Activated naive CD8-positive, alpha-beta T cell treated with anti-CD3 and anti-CD28 coated beads, Interleukin-2, amount 50 U/mL, for 24 hours (primary cell): ENCODE measurements around the gene CD300LB.
"Not testable (repeated sequence)": the region's sequence is repeated elsewhere in the genome, so short reads cannot be mapped to it uniquely, and the experiment has no call there.

Experiments
- ATAC-seq: fragments of 150-1000 bp; cut with Tn5 transposase; one replicate; pipeline ENCODE4 v1.10.0; 2021
- DNase-seq: peaks from one replicate; pipeline ENCODE4 v3.0.0; 2021
- H3K27ac Mint-ChIP-seq: one replicate; pipeline ENCODE4 v1.8.0; 2021; ENCODE audit warnings: mild to moderate bottlenecking, mixed read lengths
- H3K27me3 Mint-ChIP-seq: one replicate; pipeline ENCODE4 v1.8.0; 2021; ENCODE audit warnings: mixed read lengths
- H3K36me3 Mint-ChIP-seq: one replicate; pipeline ENCODE4 v1.8.0; 2021; ENCODE audit warnings: low read depth, mixed read lengths
- H3K4me1 Mint-ChIP-seq: one replicate; pipeline ENCODE4 v1.8.0; 2021; ENCODE audit warnings: mixed read lengths
- H3K4me3 Mint-ChIP-seq: one replicate; pipeline ENCODE4 v1.8.0; 2021; ENCODE audit warnings: mild to moderate bottlenecking, moderate library complexity, mixed read lengths
- H3K9me3 Mint-ChIP-seq: one replicate; pipeline ENCODE4 v1.8.0; 2021; ENCODE audit warnings: mixed read lengths

The CD300LB gene

GRCh38 chr17:74561586-74561985, 30.3 kb upstream of the CD300LB start:
- H3K4me1 Mint-ChIP-seq: peaks cover 13% of the 10 kb centered on the region
- DNase-seq: no peak

GRCh38 chr17:74558882-74559519, 27.7 kb upstream of the CD300LB start:
- peaks cover 8% of the 10 kb centered on the region for H3K27me3 Mint-ChIP-seq
- peaks cover 4% of the 10 kb centered on the region for H3K9me3 Mint-ChIP-seq
- no peak for DNase-seq
- no peak overlapping the region for H3K4me3 Mint-ChIP-seq
- peaks cover 13% of the 10 kb centered on the region for H3K4me1 Mint-ChIP-seq
- peak overlapping the region; percentile 31 for H3K27ac Mint-ChIP-seq
- H3K36me3 Mint-ChIP-seq: no peaks in the 10 kb centered on the region
- no peak for ATAC-seq

More at GRCh38 chr17:74561586-74561985, 30.3 kb upstream of the CD300LB start:
- peaks cover 14% of the 10 kb centered on the region for H3K27me3 Mint-ChIP-seq
- H3K9me3 Mint-ChIP-seq: no peaks in the 10 kb centered on the region
- ATAC-seq: no peak
- H3K4me3 Mint-ChIP-seq: no peak overlapping the region
- no peaks in the 10 kb centered on the region for H3K36me3 Mint-ChIP-seq
- H3K27ac Mint-ChIP-seq: no peak overlapping the region

GRCh38 chr17:74558402-74558801, 27.1 kb upstream of the CD300LB start:
- not testable (repeated sequence) for H3K27ac Mint-ChIP-seq, H3K27me3 Mint-ChIP-seq, H3K9me3 Mint-ChIP-seq, ATAC-seq, DNase-seq, H3K4me3 Mint-ChIP-seq, H3K36me3 Mint-ChIP-seq
- H3K4me1 Mint-ChIP-seq: peaks cover 12% of the 10 kb centered on the region

- Mint-ChIP-seq H3K27me3 (peaks cover 2% of the 10 kb centered on the region), H3K27ac (no peak overlapping the region), H3K4me3 (no peak overlapping the region), H3K36me3 (no peaks in the 10 kb centered on the region), H3K9me3 (peaks cover 4% of the 10 kb centered on the region), H3K4me1 (peaks cover 8% of the 10 kb centered on the region)
- ATAC-seq (no peak), DNase-seq (no peak)
Observed at GRCh38 chr17:74555427-74555940, 24.2 kb upstream of the CD300LB start.

DNA sequence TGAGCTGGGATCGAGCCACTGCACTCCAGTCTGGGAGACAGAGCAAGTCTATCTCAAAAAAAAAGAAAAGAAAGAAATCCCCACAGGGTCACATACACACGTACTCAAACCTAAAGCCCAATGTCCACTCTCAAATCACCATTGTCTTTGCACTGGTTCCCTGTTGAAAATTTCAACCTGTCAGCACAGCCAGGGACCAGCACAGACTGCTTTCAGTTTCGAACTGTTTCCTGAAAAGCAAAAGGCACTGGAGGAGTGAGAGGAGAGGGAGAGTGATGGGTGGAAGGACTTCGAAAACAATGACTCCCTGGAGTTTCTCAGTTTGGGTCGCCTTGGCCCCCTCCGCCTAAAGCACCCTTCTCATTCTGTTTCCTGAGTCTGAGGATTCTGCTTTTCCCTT, 23.6 kb upstream of the CD300LB start:
- Mint-ChIP-seq H3K4me1 (peaks cover 8% of the 10 kb centered on the region), H3K4me3 (no peak overlapping the region), H3K27ac (no peak overlapping the region), H3K9me3 (peaks cover 4% of the 10 kb centered on the region), H3K27me3 (peaks cover 6% of the 10 kb centered on the region), H3K36me3 (no peaks in the 10 kb centered on the region)
- ATAC-seq (no peak), DNase-seq (no peak)

GRCh38 chr17:74552037-74552436, 20.8 kb upstream of the CD300LB start:
- Mint-ChIP-seq H3K4me1 (peaks cover 9% of the 10 kb centered on the region), H3K27ac (no peak overlapping the region)

DNA sequence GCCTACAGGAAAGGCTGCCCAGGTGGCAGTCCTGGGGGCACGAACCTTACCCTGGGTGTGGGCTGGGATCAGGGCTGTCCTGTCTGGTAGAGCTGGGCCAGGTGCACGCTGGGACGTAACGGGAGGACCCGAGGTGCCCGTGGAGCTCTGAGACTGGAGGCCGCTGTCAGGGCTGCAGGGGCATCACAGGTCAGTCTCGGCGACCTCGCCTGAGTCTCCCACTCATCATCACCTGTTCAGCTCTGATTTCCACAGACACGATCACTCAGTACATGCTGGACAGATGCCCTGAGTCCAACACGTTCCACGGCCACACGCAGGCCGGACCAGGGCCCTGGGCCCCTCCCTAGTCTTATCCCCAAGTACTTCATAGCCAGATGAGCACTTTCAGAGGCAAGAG, 19.3 kb upstream of the CD300LB start:
- H3K4me1 Mint-ChIP-seq: peaks cover 9% of the 10 kb centered on the region
- H3K4me3 Mint-ChIP-seq: no peak overlapping the region
- ATAC-seq (no peak), DNase-seq (no peak)
- no peaks in the 10 kb centered on the region for H3K36me3 Mint-ChIP-seq
- peaks cover 4% of the 10 kb centered on the region for H3K27me3 Mint-ChIP-seq
- H3K9me3 Mint-ChIP-seq: no peaks in the 10 kb centered on the region
- H3K27ac Mint-ChIP-seq: no peak overlapping the region

More at GRCh38 chr17:74552037-74552436, 20.8 kb upstream of the CD300LB start:
- DNase-seq (no peak), ATAC-seq (no peak)
- H3K9me3 Mint-ChIP-seq: peaks cover 4% of the 10 kb centered on the region
- no peaks in the 10 kb centered on the region for H3K36me3 Mint-ChIP-seq
- peaks cover 6% of the 10 kb centered on the region for H3K27me3 Mint-ChIP-seq
- no peak overlapping the region for H3K4me3 Mint-ChIP-seq

- DNase-seq (no peak), ATAC-seq (no peak)
- peaks cover 4% of the 10 kb centered on the region for H3K27me3 Mint-ChIP-seq
- H3K9me3 Mint-ChIP-seq: no peaks in the 10 kb centered on the region
- no peak overlapping the region for H3K27ac Mint-ChIP-seq
- peaks cover 9% of the 10 kb centered on the region for H3K4me1 Mint-ChIP-seq
- H3K36me3 Mint-ChIP-seq: no peaks in the 10 kb centered on the region
- no peak overlapping the region for H3K4me3 Mint-ChIP-seq
Observed at GRCh38 chr17:74549343-74549742, 18.1 kb upstream of the CD300LB start.

DNA sequence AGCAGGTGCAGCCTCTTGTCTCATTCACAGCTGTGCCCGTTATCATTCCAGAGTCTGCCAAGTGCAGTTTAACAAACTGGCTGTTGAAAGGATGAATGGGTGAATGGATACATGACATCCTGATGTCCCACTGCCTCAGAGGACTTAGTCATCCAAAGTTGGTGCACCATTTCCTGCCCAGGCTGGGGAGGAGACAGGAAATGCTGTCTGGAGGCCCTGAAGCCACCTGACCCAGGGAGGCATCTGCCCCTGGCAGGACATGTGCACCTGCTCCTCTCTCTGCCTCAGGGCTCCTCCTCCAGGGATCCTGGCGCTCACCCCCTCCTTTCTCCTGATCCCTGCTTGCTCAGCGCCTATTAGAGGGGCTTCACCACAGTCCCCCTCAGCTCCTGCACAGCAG, 16.5 kb upstream of the CD300LB start:
- Mint-ChIP-seq H3K36me3 (no peaks in the 10 kb centered on the region), H3K27ac (peak overlapping the region; percentile 23), H3K4me1 (peaks cover 9% of the 10 kb centered on the region), H3K9me3 (no peaks in the 10 kb centered on the region), H3K27me3 (peaks cover 4% of the 10 kb centered on the region), H3K4me3 (no peak overlapping the region)
- DNase-seq (peak; percentile 14), ATAC-seq (peak; percentile 48)

GRCh38 chr17:74547264-74547663, 16.0 kb upstream of the CD300LB start:
- H3K27me3 Mint-ChIP-seq: peaks cover 5% of the 10 kb centered on the region
- no peak for DNase-seq
- H3K9me3 Mint-ChIP-seq: no peaks in the 10 kb centered on the region
- no peak overlapping the region for H3K4me3 Mint-ChIP-seq
- peaks cover 9% of the 10 kb centered on the region for H3K4me1 Mint-ChIP-seq
- ATAC-seq: no peak
- H3K27ac Mint-ChIP-seq: peak overlapping the region; percentile 23
- H3K36me3 Mint-ChIP-seq: no peaks in the 10 kb centered on the region

DNA sequence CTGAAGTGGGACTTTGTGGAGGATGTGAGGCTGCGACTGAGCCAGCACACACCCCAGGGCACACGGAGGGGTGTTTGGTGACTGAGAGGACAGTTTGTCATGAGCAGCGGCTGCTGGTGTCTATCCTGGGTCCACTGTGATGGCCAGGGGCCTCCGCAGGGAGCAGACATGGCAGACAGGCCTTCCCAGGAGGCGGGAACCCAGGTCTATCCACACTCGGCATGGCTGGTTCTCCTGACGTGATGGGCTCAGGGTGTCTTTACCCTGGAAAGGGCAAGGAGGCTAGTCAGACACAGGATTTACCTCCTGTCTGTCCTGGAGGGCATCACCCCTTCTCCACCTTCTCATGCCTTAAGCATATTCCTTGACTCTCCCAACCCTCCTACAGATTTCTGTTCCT, 15.3 kb upstream of the CD300LB start:
- ATAC-seq (no peak), DNase-seq (no peak)
- H3K27me3 Mint-ChIP-seq: peaks cover 5% of the 10 kb centered on the region
- H3K27ac Mint-ChIP-seq: no peak overlapping the region
- no peak overlapping the region for H3K4me3 Mint-ChIP-seq
- no peaks in the 10 kb centered on the region for H3K9me3 Mint-ChIP-seq
- H3K4me1 Mint-ChIP-seq: peaks cover 9% of the 10 kb centered on the region
- H3K36me3 Mint-ChIP-seq: no peaks in the 10 kb centered on the region

DNA sequence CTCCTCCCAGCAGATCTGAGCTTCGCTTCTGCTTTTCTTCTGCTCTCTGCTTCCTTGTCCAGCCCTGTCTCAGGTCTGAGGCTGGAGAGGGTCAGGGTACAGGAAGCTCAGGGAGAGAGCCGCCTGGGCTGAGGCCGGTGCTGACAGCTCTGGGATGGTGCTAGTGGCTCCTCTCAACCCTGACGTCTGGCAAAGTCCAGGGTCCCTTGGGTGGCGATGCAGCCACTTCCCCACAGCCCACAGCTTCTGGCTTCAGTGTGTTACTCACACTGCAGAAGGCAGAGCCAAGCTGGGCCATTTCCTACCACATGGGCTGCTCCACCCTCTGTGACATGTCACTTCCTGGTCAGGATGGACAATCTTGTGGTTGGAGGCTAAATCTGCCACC, 14.6 kb upstream of the CD300LB start, which contains the start of gene CD300C:
Gene CD300C (minus strand): TSS at position 273 of the 388 bp plus-strand sequence. CDS start 333 bp downstream, outside the sequence.
- H3K27me3 Mint-ChIP-seq: peaks cover 5% of the 10 kb centered on the region
- no peaks in the 10 kb centered on the region for H3K9me3 Mint-ChIP-seq
- DNase-seq: peak; percentile 10
- H3K4me3 Mint-ChIP-seq: peak within 1 kb of the TSS; percentile 7
- no peak within 1 kb of the TSS for H3K27ac Mint-ChIP-seq
- no peak for ATAC-seq
- peaks cover 9% of the 10 kb centered on the region for H3K4me1 Mint-ChIP-seq
- no peaks in the 10 kb centered on the region for H3K36me3 Mint-ChIP-seq

DNA sequence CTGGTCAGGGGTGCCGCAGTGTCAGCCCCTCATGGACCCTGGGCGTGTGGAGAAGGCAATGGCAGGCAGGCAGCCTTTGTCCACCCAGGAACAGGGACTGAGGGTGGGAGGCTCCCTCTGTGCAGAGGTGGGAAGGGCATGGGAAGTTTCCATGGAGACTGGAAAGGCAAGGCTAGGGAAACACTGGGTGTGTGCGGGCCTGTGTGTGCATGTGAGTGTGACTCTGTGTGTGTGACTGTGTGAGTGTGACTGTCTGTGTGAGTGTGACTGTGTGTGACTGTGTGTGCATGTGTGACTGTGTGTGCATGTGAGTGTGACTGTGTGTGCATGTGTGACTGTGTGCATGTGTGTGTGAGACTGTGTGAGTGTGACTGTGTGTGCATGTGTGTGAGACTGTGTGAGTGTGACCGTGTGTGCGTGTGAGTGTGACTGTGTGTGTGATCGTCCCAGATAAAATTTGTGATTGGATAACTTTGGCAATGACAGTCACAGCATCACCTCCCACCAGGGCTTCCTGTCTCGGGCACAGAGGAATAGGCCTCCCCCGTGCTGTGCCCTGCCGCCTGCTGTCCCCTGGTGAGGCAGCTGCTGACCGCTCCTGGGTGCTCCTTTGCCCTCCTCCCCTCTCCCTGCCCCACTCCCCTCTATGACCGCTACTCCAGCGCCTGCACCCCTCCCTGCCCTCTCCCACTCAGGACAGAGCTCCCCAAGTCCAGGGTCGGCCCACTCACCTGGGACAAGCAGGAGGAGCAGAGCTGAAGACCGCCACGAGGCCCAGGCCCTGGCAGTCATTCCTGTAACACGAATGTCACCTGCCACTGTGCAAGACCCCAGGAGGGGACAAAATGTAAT, 13.9 kb upstream of the CD300LB start:
- peaks cover 9% of the 10 kb centered on the region for H3K4me1 Mint-ChIP-seq
- DNase-seq: no peak
- no peak overlapping the region for H3K27ac Mint-ChIP-seq
- ATAC-seq: no peak
- H3K4me3 Mint-ChIP-seq: peak overlapping the region; percentile 7
- no peaks in the 10 kb centered on the region for H3K36me3 Mint-ChIP-seq
- H3K9me3 Mint-ChIP-seq: no peaks in the 10 kb centered on the region
- peaks cover 4% of the 10 kb centered on the region for H3K27me3 Mint-ChIP-seq

- no peak overlapping the region for H3K27ac Mint-ChIP-seq
- H3K4me3 Mint-ChIP-seq: no peak overlapping the region
- DNase-seq (no peak), ATAC-seq (no peak)
- H3K4me1 Mint-ChIP-seq: peaks cover 9% of the 10 kb centered on the region
- H3K36me3 Mint-ChIP-seq: no peaks in the 10 kb centered on the region
- peaks cover 2% of the 10 kb centered on the region for H3K27me3 Mint-ChIP-seq
- no peaks in the 10 kb centered on the region for H3K9me3 Mint-ChIP-seq
Observed at GRCh38 chr17:74543891-74544760, 12.9 kb upstream of the CD300LB start.
